ENCODE data around the gene RPS24.
A peak's percentile ranks its signal among the peaks of the same experiment; 100 is the strongest.
"Not testable (repeated sequence)": the region's sequence is repeated elsewhere in the genome, so short reads cannot be mapped to it uniquely, and the experiment has no call there.

The RPS24 gene

GRCh38 chr10:78033637-78034470, at the start of gene RPS24:
RPS24 (plus strand) TSS chr10:78033863; CDS start chr10:78033902, 39 bp downstream.
- peak; percentile 72 for DNase-seq (ENCODE audit: low read depth)

- no peak for DNase-seq (ENCODE audit: low read depth)
These were observed 48.7 kb upstream of the RPS24 start for GRCh38 chr10:77984986-77985385.

- DNase-seq (ENCODE audit: low read depth), result no peak
These were observed 45.9 kb upstream of the RPS24 start for GRCh38 chr10:77987671-77988255.

GRCh38 chr10:77989081-77989724, 44.5 kb upstream of the RPS24 start:
- no peak for DNase-seq (ENCODE audit: low read depth)

- DNase-seq (ENCODE audit: low read depth), result no peak
These were observed 40.0 kb upstream of the RPS24 start for GRCh38 chr10:77993620-77994019.

GRCh38 chr10:77998780-77999179, 34.9 kb upstream of the RPS24 start:
- not testable (repeated sequence) for DNase-seq (ENCODE audit: low read depth)

GRCh38 chr10:78000206-78000605, 33.5 kb upstream of the RPS24 start:
- DNase-seq (ENCODE audit: low read depth), result no peak

- no peak for DNase-seq (ENCODE audit: low read depth)
These were observed 32.6 kb upstream of the RPS24 start for GRCh38 chr10:78000956-78001472.

GRCh38 chr10:78002541-78003288, 30.9 kb upstream of the RPS24 start:
- DNase-seq (ENCODE audit: low read depth), result no peak

GRCh38 chr10:78004215-78005026, 29.2 kb upstream of the RPS24 start:
- no peak for DNase-seq (ENCODE audit: low read depth)

GRCh38 chr10:78007172-78007571, 26.5 kb upstream of the RPS24 start:
- no peak for DNase-seq (ENCODE audit: low read depth)

- DNase-seq (ENCODE audit: low read depth), result no peak
These were observed 24.0 kb upstream of the RPS24 start for GRCh38 chr10:78009662-78010061.

- DNase-seq (ENCODE audit: low read depth), result no peak
These were observed 23.4 kb upstream of the RPS24 start for GRCh38 chr10:78010278-78010677.

- DNase-seq (ENCODE audit: low read depth), result no peak
These were observed 22.6 kb upstream of the RPS24 start for GRCh38 chr10:78011065-78011464.

- no peak for DNase-seq (ENCODE audit: low read depth)
These were observed 20.1 kb upstream of the RPS24 start for GRCh38 chr10:78013564-78013963.

GRCh38 chr10:78015546-78015945, 18.1 kb upstream of the RPS24 start:
- no peak for DNase-seq (ENCODE audit: low read depth)

- DNase-seq (ENCODE audit: low read depth), result no peak
These were observed 15.8 kb upstream of the RPS24 start for GRCh38 chr10:78017856-78018255.

- DNase-seq (ENCODE audit: low read depth), result no peak
These were observed 14.4 kb upstream of the RPS24 start for GRCh38 chr10:78019264-78019663.

- DNase-seq (ENCODE audit: low read depth), result no peak
These were observed 12.5 kb upstream of the RPS24 start for GRCh38 chr10:78021201-78021600.

GRCh38 chr10:78023741-78024140, 9.9 kb upstream of the RPS24 start:
- no peak for DNase-seq (ENCODE audit: low read depth)

GRCh38 chr10:78025685-78026364, 7.8 kb upstream of the RPS24 start:
- no peak for DNase-seq (ENCODE audit: low read depth)

Measured in HS-27A (cell line).